ENCODE measurements around the gene PRKD3. TPM values are rescaled to one million over a fixed set of nuclear protein-coding genes. Genes with fewer than 3 reads are reported as not detected.

PRKD3 gene
- 10 to 100 TPM in 2 of 3 donors, 1 to 10 TPM in 1; 4.2 to 17.8 (median 12.5) TPM for polyA plus RNA-seq

GRCh38 chr2:37324786-37325624 lies at the start of gene PRKD3:
TSS of gene PRKD3 (minus strand) at chr2:37324833. CDS start at chr2:37316524, 8,309 bp downstream.
- 1 to 2% (median 1%) methylated on average over 72 to 78 of the region's 79 CpGs for WGBS, 3 donors

GRCh38 chr2:37372000-37372399 lies 47.4 kb upstream of the PRKD3 start:
- H3K27ac ChIP-seq (ENCODE audit: low read depth, low read length) = no peak overlapping the region

More at GRCh38 chr2:37324786-37325624, at the start of gene PRKD3:
- H3K27ac ChIP-seq (ENCODE audit: low read depth, low read length) = no peak within 1 kb of the TSS

GRCh38 chr2:37370666-37371065 lies 46.0 kb upstream of the PRKD3 start:
- no peak overlapping the region for H3K27ac ChIP-seq (ENCODE audit: low read depth, low read length)
- 77 to 95% (median 89%) methylated on average over 1 of the region's 1 CpG for WGBS, 3 donors

GRCh38 chr2:37367984-37368383 lies 43.4 kb upstream of the PRKD3 start:
- H3K27ac ChIP-seq (ENCODE audit: low read depth, low read length) = no peak overlapping the region

GRCh38 chr2:37367310-37367709 lies 42.7 kb upstream of the PRKD3 start:
- 89 to 94% (median 93%) methylated on average over 7 of the region's 7 CpGs for WGBS, 3 donors
- H3K27ac ChIP-seq (ENCODE audit: low read depth, low read length) = no peak overlapping the region

More at GRCh38 chr2:37367984-37368383, 43.4 kb upstream of the PRKD3 start:
- 89 to 94% (median 90%) methylated on average over 2 of the region's 2 CpGs for WGBS, 3 donors

GRCh38 chr2:37366773-37367172 lies 42.1 kb upstream of the PRKD3 start:
- 51 to 61% (median 60%) methylated on average over 4 of the region's 4 CpGs for WGBS, 3 donors
- no peak overlapping the region for H3K27ac ChIP-seq (ENCODE audit: low read depth, low read length)

- WGBS, 3 donors = 81 to 91% (median 83%) methylated on average over 2 of the region's 2 CpGs
Measured at GRCh38 chr2:37365669-37366068, 41.0 kb upstream of the PRKD3 start.

GRCh38 chr2:37364351-37364750 lies 39.7 kb upstream of the PRKD3 start:
- 83 to 98% (median 97%) methylated on average over 6 of the region's 6 CpGs for WGBS, 3 donors
- H3K27ac ChIP-seq (ENCODE audit: low read depth, low read length) = no peak overlapping the region

More at GRCh38 chr2:37365669-37366068, 41.0 kb upstream of the PRKD3 start:
- H3K27ac ChIP-seq (ENCODE audit: low read depth, low read length) = no peak overlapping the region

GRCh38 chr2:37361994-37362698 lies 37.5 kb upstream of the PRKD3 start:
- WGBS, 3 donors = 70 to 95% (median 93%) methylated on average over 9 of the region's 9 CpGs
- no peak overlapping the region for H3K27ac ChIP-seq (ENCODE audit: low read depth, low read length)

GRCh38 chr2:37361216-37361815 lies 36.7 kb upstream of the PRKD3 start:
- WGBS, 3 donors = 85 to 97% (median 92%) methylated on average over 3 of the region's 3 CpGs
- H3K27ac ChIP-seq (ENCODE audit: low read depth, low read length) = no peak overlapping the region

- 91 to 99% (median 99%) methylated on average over 3 of the region's 3 CpGs for WGBS, 3 donors
- H3K27ac ChIP-seq (ENCODE audit: low read depth, low read length) = no peak overlapping the region
Measured at GRCh38 chr2:37358466-37358865, 33.8 kb upstream of the PRKD3 start.

GRCh38 chr2:37357530-37357929 lies 32.9 kb upstream of the PRKD3 start:
- no peak overlapping the region for H3K27ac ChIP-seq (ENCODE audit: low read depth, low read length)
- WGBS, 3 donors = 45 to 55% (median 55%) methylated on average over 4 of the region's 4 CpGs

- no peak overlapping the region for H3K27ac ChIP-seq (ENCODE audit: low read depth, low read length)
- WGBS, 3 donors = 67 to 91% (median 88%) methylated on average over 1 of the region's 1 CpG
Measured at GRCh38 chr2:37357069-37357468, 32.4 kb upstream of the PRKD3 start.

- H3K27ac ChIP-seq (ENCODE audit: low read depth, low read length) = no peak overlapping the region
- 62 to 78% (median 71%) methylated on average over 6 of the region's 6 CpGs for WGBS, 3 donors
Measured at GRCh38 chr2:37356299-37356698, 31.7 kb upstream of the PRKD3 start.

GRCh38 chr2:37355735-37356134 lies 31.1 kb upstream of the PRKD3 start:
- 73 to 97% (median 91%) methylated on average over 7 of the region's 7 CpGs for WGBS, 3 donors
- H3K27ac ChIP-seq (ENCODE audit: low read depth, low read length) = no peak overlapping the region

- WGBS, 3 donors = 84 to 95% (median 91%) methylated on average over 3 of the region's 3 CpGs
Measured at GRCh38 chr2:37354531-37354930, 29.9 kb upstream of the PRKD3 start.

GRCh38 chr2:37350034-37350433 lies 25.4 kb upstream of the PRKD3 start:
- H3K27ac ChIP-seq (ENCODE audit: low read depth, low read length) = no peak overlapping the region
- WGBS, 3 donors = 43 to 50% (median 44%) methylated on average over 3 of the region's 3 CpGs

More at GRCh38 chr2:37354531-37354930, 29.9 kb upstream of the PRKD3 start:
- no peak overlapping the region for H3K27ac ChIP-seq (ENCODE audit: low read depth, low read length)

GRCh38 chr2:37349231-37349860 lies 24.7 kb upstream of the PRKD3 start:
- 65 to 69% (median 67%) methylated on average over 3 of the region's 3 CpGs for whole genome bisulfite sequencing, 3 donors
- H3K27ac ChIP-seq (ENCODE audit: low read depth, low read length) = no peak overlapping the region

GRCh38 chr2:37348155-37348554 lies 23.5 kb upstream of the PRKD3 start:
- no peak overlapping the region for H3K27ac ChIP-seq (ENCODE audit: low read depth, low read length)
- WGBS, 3 donors = 80 to 89% (median 89%) methylated on average over 5 of the region's 5 CpGs

All from adipose tissue (tissue), 3 donors.